GM21423 (cell line): ENCODE data around the gene MB21D2.
A peak's percentile ranks its signal among the peaks of the same experiment; 100 is the strongest.
"Not testable (repeated sequence)": the region's sequence is repeated elsewhere in the genome, so short reads cannot be mapped to it uniquely, and the experiment has no call there.

Source experiments
- ATAC-seq: cut with Tn5 transposase; IDR thresholded peaks from one replicate; pipeline ENCODE4 v1.9.1; 2021; ENCODE audit warnings: mild to moderate bottlenecking, moderate library complexity; ENCODE audit not compliant: unreplicated experiment

Gene MB21D2

DNA sequence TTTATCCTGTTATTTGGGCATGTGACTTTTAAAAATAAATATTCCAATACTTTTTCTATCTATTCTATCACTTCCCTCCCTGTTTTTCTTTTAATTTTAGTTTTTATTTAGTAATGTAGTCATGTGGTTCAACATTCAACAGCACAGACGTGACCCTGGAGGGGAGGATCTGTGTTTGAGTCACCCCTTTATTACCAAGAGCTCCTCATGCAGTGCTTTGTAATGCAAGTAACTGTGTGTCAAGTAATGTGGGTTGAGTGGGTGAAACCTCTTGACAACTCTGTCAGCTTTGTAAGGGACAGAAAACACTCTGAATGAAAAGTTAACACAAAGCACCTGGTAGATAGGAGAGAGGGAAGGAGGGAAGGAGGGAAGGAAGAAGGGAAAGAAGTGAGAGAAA is 100.6 kb downstream of the MB21D2 start:
- no peak for ATAC-seq

GRCh38 chr3:192816351-192816750 is 101.3 kb downstream of the MB21D2 start:
- no peak for ATAC-seq

DNA sequence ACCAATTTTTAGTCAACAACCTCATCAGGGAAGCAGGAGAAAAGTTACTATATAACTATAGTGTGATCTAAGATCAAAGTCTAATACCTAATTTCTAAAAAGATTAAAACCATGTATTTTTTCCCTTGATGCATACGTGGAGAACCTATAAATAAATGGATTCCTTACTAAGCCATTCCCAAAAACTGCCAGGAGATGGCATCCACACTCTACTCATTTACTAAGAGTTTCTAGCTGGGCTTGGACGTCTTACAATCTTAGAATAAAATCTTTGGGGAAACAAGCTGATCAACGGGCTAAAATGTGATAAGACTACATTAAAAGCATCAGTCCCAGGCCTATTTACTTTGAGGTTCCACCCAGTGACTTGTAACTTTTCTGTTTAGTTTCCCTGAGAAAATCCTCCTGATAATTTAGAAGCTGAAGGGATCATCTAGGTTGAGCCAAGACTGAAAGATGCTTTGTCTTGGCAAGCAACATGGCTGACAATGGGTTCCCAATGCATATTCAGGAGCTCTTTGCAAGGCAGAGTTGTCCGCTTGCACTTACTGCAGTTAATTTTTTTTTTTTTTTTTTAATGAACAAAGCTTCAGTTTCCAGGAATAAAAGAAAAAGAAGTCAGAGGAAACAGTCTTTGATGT is 104.8 kb downstream of the MB21D2 start:
- ATAC-seq = no peak

- no peak for ATAC-seq
These were observed 111.9 kb downstream of the MB21D2 start for GRCh38 chr3:192805711-192806110.

DNA sequence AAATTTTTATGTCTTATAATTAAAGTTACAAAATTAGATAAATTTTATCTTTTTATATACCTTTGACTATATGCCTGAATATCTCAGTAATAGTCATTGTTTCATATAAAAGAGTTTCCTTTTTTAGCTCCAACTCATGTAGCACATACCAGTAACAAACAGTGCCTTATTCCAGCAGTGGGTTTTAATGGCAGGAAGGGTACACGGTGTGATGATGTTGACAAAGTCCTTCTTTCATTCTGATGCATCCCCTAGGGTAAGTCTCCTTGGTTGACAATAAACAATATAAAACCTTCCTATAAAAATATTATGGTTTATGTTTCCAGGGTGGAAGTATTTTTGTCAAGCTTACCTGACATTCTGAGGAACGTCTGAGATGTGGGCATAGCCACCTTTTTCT is 113.2 kb downstream of the MB21D2 start:
- ATAC-seq = no peak

GRCh38 chr3:192802957-192803899 is 114.4 kb downstream of the MB21D2 start:
- peak; percentile 59 for ATAC-seq

DNA sequence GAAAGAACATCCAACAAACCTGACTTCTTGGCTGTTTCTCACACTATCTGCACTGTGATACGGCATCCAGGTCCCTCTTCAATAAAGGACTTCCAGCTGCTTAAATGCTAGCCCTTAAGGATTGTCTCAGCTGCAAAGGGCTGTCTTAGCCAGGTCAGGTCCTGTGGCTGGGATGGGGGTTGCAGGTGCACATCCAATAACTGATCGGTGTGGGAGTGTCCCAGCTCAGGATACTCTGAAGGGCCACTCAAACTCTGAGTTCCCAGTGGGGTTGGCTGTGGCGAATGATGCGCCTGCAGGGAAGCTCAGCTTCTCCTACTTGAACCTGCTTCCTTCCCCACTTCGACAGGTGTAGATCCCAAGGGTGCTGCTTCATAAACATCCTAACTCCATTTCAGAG is 115.7 kb downstream of the MB21D2 start:
- no peak for ATAC-seq

GRCh38 chr3:192799721-192800120 is 117.9 kb downstream of the MB21D2 start:
- no peak for ATAC-seq

- ATAC-seq = no peak
These were observed 122.6 kb downstream of the MB21D2 start for GRCh38 chr3:192795021-192795420.

DNA sequence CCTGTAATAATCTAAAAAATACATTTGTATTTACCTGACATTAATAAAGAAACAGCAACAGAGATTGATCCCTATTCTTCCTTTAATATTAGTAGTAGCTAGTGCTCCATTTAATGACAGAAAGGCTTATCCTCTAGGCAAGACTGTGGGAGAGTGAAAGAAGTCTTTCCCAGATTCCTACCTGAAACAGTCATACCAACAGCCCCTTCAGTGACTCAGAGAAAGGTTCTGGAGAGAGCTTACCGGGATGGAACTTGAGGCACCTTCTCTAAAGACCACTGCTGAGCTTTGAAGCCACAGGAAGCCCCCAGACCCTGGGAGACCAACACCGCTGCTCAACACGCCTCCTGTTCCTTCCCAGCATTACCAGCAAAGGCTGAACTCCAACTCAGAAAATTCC is 123.4 kb downstream of the MB21D2 start:
- no peak for ATAC-seq

GRCh38 chr3:192788816-192789515 is 128.7 kb downstream of the MB21D2 start:
- not testable (repeated sequence) for ATAC-seq

GRCh38 chr3:192778508-192778907 is 139.1 kb downstream of the MB21D2 start:
- ATAC-seq = no peak

DNA sequence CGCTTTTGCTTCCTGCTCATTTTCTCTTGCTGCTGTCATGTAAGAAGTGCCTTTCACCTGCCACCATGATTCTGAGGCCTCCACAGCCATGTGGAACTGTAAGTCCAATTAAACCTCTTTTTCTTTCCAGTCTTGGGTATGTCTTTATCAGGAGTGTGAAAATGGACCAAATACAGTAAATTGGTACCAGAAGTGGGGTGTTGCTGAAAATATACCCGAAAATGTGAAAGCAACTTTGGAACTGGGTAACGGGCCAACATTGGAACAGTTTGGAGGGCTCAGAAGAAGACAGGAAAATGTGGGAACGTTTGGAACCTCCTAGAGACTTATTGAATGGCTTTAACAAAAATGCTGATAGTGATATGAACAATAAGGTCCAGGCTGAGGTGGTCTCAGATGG is 143.3 kb downstream of the MB21D2 start:
- not testable (repeated sequence) for ATAC-seq

DNA sequence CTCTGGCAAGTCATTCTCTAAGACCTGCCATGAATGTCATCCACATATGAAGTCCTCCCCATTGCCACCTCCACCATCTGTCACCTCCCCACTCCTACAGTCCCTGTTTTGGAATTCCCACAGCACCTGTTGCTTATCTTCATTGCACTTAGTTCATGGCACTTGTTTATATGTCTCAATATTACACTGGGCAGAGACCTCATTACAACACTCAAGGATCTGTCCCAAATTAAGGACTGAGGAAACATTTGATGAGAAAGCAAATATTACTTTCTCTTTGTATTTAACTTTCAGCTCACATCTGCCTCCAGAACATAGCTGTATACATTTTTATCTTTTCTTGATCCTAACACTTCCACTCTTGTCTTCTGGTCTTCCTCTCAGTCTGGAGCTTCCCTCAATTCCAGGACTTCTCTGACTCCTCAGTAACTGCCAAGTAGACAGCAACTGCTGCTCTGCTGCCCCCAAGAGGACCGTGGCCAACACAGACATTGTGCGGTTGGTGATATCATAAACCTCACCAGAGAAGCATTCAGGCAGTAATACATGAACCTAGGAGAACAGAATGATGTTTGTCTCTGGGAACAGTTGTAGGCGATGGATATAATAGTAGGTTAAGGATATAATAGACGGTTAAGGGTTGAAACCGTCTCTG is 145.3 kb downstream of the MB21D2 start:
- ATAC-seq = no peak

- no peak for ATAC-seq
These were observed 159.0 kb downstream of the MB21D2 start for GRCh38 chr3:192758654-192759053.

DNA sequence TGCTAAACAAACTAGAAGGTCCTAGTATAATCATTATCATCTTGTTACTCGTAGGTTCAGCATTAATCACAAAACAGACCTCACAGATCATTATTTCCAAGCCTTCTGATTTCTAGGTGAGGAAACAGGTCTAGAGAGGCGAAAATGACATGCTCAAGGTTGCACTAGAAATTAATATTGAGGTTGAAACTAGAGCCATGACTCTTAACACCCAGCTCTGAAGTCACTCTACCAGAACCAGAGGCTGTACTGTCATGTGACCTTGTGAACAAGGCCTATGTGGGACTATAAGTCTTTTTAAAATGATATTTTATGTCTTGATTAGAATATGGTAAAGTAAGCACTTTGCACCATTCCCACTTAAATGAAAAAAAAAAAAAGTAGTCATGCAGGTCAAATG is 166.5 kb downstream of the MB21D2 start:
- no peak for ATAC-seq

GRCh38 chr3:192750201-192750600 is 167.5 kb downstream of the MB21D2 start:
- no peak for ATAC-seq

- no peak for ATAC-seq
These were observed 169.9 kb downstream of the MB21D2 start for GRCh38 chr3:192747746-192748145.

DNA sequence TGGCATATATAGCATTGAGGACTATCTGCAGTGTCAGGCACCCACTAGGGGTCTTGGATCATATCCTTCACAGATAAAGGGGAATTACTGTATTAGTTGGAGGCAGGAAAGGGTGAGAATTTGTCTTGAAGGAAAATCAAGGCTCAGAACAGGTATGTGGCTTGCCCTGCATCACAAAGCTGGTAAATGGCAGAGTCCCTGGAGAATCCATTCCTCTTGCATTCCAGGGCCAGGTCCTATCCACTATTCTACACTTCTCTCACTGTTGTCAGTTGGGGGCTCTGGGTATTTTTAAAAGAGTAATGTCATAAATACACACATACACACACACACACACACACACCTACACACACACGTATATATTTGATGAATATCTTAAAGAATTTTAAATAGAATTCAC is 170.5 kb downstream of the MB21D2 start:
- no peak for ATAC-seq
